Fibroblast of pulmonary artery (primary cell): ENCODE measurements around the gene COMMD6.
"Not testable (repeated sequence)": the region's sequence is repeated elsewhere in the genome, so short reads cannot be mapped to it uniquely, and the experiment has no call there.

ENCODE experiments used
- DNase-seq: peaks from one replicate; pipeline ENCODE4 v3.0.0-alpha.2; 2010; ENCODE audit warnings: low read depth
- H3K4me3 ChIP-seq: replicated peaks from 2 replicates; pipeline ENCODE4 v1.5.1; 2011; ENCODE audit warnings: low read depth, mild to moderate bottlenecking, control low read depth, low read length, moderate library complexity
- TF ChIP-seq, protein P1 (sequence below): IDR thresholded peaks from 2 replicates; pipeline ENCODE4 v1.5.1; 2011; ENCODE audit warnings: mild to moderate bottlenecking, control low read depth, low read length, inconsistent platforms; ENCODE audit errors: missing control alignments

The COMMD6 gene

DNA sequence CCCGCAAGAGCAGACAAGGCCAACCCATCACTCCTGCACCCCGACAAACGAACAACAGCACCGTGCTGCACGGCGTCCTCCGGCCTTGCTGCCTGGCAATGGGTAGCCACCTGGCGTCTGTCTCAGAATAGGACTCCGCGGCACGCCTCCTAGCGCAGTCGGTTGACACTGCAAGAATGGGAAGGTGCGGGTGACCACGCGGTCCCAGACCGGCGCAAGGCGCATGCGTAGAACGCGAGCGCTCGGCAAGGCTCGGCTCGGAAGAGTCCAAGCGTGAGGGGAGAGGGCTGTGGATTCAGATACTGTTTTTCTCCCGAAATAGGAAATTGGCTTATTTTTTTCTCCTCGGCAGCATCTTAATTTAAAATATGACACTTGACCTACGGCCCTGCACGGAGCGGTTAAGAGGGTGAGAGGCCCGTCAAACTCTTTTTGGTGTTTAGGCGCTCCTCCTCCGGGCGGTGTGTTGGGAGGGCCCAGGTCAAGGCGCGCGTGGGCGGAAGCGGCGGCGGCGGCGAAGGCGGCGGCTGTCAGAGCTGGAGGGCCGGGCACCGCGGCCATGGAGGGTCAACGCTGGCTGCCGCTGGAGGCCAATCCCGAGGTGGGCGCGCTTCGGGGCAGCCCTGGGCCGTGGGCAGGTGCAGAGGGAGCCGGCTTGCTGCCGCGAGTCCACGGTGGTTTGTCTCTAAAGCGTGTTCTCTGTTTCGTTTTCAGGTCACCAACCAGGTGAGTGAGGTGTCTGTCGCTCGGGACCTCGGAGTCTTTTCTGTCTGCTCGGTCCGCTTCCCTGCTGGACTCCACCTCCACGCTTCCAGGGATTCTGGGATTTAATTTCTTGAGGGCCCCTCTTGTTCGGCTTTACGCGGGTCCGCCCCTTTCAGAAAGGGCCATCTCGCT lies 11.9 kb upstream of the COMMD6 start, which contains the start of gene UCHL3:
TSS of gene UCHL3 (plus strand) at position 530 of the 897 bp plus-strand sequence. CDS start at position 560, 30 bp downstream.
- TF ChIP-seq, protein P1, sequence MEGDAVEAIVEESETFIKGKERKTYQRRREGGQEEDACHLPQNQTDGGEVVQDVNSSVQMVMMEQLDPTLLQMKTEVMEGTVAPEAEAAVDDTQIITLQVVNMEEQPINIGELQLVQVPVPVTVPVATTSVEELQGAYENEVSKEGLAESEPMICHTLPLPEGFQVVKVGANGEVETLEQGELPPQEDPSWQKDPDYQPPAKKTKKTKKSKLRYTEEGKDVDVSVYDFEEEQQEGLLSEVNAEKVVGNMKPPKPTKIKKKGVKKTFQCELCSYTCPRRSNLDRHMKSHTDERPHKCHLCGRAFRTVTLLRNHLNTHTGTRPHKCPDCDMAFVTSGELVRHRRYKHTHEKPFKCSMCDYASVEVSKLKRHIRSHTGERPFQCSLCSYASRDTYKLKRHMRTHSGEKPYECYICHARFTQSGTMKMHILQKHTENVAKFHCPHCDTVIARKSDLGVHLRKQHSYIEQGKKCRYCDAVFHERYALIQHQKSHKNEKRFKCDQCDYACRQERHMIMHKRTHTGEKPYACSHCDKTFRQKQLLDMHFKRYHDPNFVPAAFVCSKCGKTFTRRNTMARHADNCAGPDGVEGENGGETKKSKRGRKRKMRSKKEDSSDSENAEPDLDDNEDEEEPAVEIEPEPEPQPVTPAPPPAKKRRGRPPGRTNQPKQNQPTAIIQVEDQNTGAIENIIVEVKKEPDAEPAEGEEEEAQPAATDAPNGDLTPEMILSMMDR = peak; percentile 92
- DNase-seq = peak; percentile 98
- peak within 1 kb of the TSS; percentile 99 for H3K4me3 ChIP-seq

DNA sequence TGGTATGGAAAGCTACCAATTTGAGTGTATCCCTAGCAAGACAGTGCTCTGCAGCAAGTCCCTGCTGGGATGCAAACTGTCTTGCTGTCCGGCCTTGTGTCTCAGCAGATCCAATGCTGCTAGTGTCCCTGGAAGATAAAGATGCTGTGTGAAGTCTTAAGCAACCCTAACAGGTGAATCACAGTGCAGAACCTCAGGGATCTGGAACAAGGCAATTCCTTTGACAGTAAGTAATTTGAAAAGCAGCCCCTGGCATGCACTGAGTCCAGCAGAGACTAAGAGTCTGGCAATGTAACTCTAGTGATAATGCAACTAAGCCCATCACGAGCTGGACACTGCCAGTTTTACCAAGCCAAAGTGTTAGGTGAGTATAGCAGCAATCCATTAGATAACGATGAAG lies 10.3 kb upstream of the COMMD6 start:
- DNase-seq = no peak
- H3K4me3 ChIP-seq = no peak overlapping the region
- TF ChIP-seq, protein P1 = no peak

DNA sequence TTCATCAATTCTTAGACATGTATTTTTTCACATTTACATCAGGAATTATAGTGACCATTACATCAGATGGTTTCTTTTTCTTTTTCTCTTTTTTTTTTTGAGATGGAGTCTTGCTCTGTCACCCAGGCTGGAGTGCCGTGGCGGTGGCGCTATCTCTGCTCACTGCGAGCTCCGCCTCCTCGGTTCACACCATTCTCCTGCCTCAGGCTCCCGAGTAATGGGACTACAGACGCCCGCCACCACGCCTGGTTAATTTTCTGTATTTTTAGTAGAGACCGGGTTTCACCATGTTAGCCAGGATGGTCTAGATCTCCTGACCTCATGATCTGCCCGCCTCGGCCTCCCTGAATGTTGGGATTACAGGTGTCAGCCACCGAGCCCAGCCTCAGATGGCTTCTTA lies 7.7 kb upstream of the COMMD6 start:
- not testable (repeated sequence) for DNase-seq

GRCh38 chr13:75544681-75545330 lies 7.2 kb upstream of the COMMD6 start:
- H3K4me3 ChIP-seq = no peak overlapping the region
- DNase-seq = peak; percentile 89
- TF ChIP-seq, protein P1 = no peak

More for the DNA sequence above, 7.7 kb upstream of the COMMD6 start:
- not testable (repeated sequence) for H3K4me3 ChIP-seq

DNA sequence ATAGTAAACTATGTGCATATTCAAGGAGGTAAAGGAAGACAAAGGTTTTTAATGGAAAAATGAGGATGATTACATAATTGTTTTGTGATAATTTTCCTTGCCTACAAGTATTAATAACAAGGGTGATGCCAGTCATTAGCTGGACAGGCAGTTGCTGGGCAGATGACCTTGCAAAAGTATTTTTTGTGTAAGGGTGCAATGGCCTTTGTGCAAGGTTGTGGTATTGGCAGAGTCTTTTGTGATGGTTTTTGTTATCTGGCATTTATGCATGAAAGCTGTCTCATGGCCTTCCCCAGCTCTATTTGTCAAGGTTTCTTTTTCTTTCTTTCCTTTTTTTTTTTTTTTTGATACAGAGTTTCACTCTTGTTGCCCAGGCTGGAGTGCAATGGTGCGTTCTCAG lies 4.3 kb upstream of the COMMD6 start:
- DNase-seq = no peak
- TF ChIP-seq, protein P1 = no peak
- no peak overlapping the region for H3K4me3 ChIP-seq

DNA sequence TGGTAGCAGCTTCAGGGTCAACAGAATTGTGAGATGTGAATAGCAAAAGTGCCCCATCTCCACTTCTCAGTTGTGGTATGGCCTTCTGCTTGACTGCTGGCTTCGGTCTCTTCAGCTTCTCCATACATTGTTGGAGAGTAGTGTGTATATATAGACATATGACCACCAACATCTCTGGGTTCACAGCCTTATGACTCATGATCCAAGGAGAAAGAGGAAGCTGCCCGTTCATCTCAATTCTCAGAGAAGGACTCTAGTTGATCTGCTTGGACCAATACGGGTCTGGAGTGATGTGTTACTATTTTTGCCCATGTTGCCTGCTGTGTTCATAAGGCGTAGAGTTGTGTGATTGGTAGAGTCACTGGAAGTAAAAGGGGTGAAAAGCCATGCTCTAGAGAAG lies 3.6 kb upstream of the COMMD6 start:
- TF ChIP-seq, protein P1 = no peak
- no peak for DNase-seq

DNA sequence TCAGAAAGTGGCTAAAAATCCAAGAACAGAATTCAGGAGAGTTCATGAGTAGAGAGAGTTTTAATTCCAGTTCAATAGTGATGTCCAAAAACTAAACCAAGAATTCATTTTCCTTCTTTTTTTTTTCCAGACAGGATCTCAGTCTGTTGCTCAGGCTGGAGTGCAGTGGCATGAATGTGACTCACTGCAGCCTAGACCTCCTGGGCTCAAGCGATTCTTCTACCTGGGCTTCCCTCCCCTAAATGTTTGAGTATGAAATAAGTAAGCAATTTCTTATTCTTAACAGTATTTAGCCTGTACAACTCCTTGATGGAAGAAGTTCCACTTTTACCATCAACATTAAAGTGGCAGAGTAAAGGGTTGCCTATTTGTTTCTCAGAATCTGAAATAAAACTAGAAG lies 3.8 kb downstream of the COMMD6 start:
- no peak overlapping the region for H3K4me3 ChIP-seq
- TF ChIP-seq, protein P1 = no peak
- DNase-seq = no peak

More for the DNA sequence above, 3.6 kb upstream of the COMMD6 start:
- H3K4me3 ChIP-seq = no peak overlapping the region
